Common myeloid progenitor, CD34-positive (primary cell): ENCODE measurements around the gene PTPRN2.

ENCODE experiments used
- CTCF ChIA-PET: fragments of 350-600 bp; sonication (Branson Sonifier 250); formaldehyde crosslinking; loops from one replicate; lab custom pipeline; 2021; ENCODE audit warnings: antibody characterized with exemption; lab: Charles Lee
- POLR2A ChIA-PET: fragments of 350-600 bp; sonication (Branson Sonifier 250); formaldehyde crosslinking; loops from one replicate; lab custom pipeline; 2021; ENCODE audit warnings: antibody characterized with exemption; lab: Charles Lee
- DNase-seq, 3 donors: peaks; one replicate each; pipeline versions ENCODE4 v3.0.0 to v3.0.0-alpha.2; 2013
- H3K27ac ChIP-seq, 2 experiments: 1 replicate in 1 of 2; 2 replicates in 1 of 2; pipeline ENCODE4 v1.7.0; 2013; ENCODE audit warnings: inconsistent platforms in 2 of 2, low read length in 2 of 2, mild to moderate bottlenecking in 2 of 2, low read depth in 1 of 2, moderate library complexity in 1 of 2; ENCODE audit not compliant: severe bottlenecking in 2 of 2, insufficient read depth in 1 of 2, poor library complexity in 1 of 2
- H3K27me3 ChIP-seq, 5 experiments: replicated peaks in 2 of 5; 1 replicate in 3 of 5; 2 replicates in 2 of 5; pipeline versions ENCODE4 v1.6.1 to v1.7.0; 2013; ENCODE audit warnings: low read length in 4 of 5, mild to moderate bottlenecking in 2 of 5, moderate library complexity in 2 of 5, inconsistent platforms in 1 of 5; ENCODE audit not compliant: insufficient read depth in 5 of 5, control insufficient read depth in 4 of 5
- H3K36me3 ChIP-seq, 4 experiments: 1 replicate in 2 of 4; 2 replicates in 2 of 4; pipeline versions ENCODE4 v1.6.1 to v1.7.0; 2013; ENCODE audit warnings: low read length in 3 of 4, control low read depth in 1 of 4, mild to moderate bottlenecking in 1 of 4; ENCODE audit not compliant: control insufficient read depth in 4 of 4, insufficient read depth in 4 of 4
- H3K4me1 ChIP-seq, 4 experiments: 1 replicate in 3 of 4; 2 replicates in 1 of 4; pipeline versions ENCODE4 v1.6.1 to v1.7.1; 2013; ENCODE audit warnings: low read length in 3 of 4, mild to moderate bottlenecking in 3 of 4, control low read depth in 1 of 4, inconsistent platforms in 1 of 4, moderate library complexity in 1 of 4; ENCODE audit not compliant: control insufficient read depth in 4 of 4, insufficient read depth in 4 of 4; ENCODE audit errors: control extremely low read depth in 1 of 4
- H3K4me3 ChIP-seq, 7 experiments: 1 replicate in 4 of 7; 2 replicates in 3 of 7; pipeline versions ENCODE4 v1.5.1 to v1.7.0; 2013; ENCODE audit warnings: mild to moderate bottlenecking in 7 of 7, low read length in 6 of 7, moderate library complexity in 6 of 7, inconsistent platforms in 2 of 7, low read depth in 2 of 7, control low read depth in 1 of 7; ENCODE audit not compliant: insufficient read depth in 4 of 7, control insufficient read depth in 1 of 7; ENCODE audit errors: extremely low read depth in 1 of 7
- H3K9me3 ChIP-seq, 5 experiments: 1 replicate in 4 of 5; 2 replicates in 1 of 5; pipeline versions ENCODE4 v1.6.1 to v1.7.1; 2013; ENCODE audit warnings: low read length in 4 of 5, mild to moderate bottlenecking in 2 of 5, inconsistent platforms in 1 of 5, low read depth in 1 of 5, moderate library complexity in 1 of 5; ENCODE audit not compliant: control insufficient read depth in 4 of 5, insufficient read depth in 2 of 5; ENCODE audit errors: control extremely low read depth in 1 of 5
- WGBS: methylation state at CpG from one replicate; pipeline ENCODE4 v1.1.5; 2013; ENCODE audit not compliant: insufficient coverage; 5-methylcytosine and 5-hydroxymethylcytosine counted together

The PTPRN2 gene

GRCh38 chr7:158125721-158126120 is 461.9 kb downstream of the PTPRN2 start:
- H3K9me3 ChIP-seq = peaks cover 0 to 42% (median 32%) of the 10 kb centered on the region in 5 experiments
- no peak overlapping the region for H3K27ac ChIP-seq
- H3K27me3 ChIP-seq = no peaks in the 10 kb centered on the region
- ChIA-PET POLR2A (no interaction called here), CTCF (no interaction called here)
- H3K4me3 ChIP-seq = peak overlapping the region in 1 of 7 experiments; percentile 61
- DNase-seq = no peak
- WGBS = 98% methylated on average over 10 of the region's 22 CpGs
- no peaks in the 10 kb centered on the region for H3K36me3 ChIP-seq
- no peaks in the 10 kb centered on the region for H3K4me1 ChIP-seq

GRCh38 chr7:158125091-158125490 is 462.5 kb downstream of the PTPRN2 start:
- WGBS = 86% methylated on average over 4 of the region's 17 CpGs
- no peak for DNase-seq

GRCh38 chr7:158124671-158125079 is 462.9 kb downstream of the PTPRN2 start:
- DNase-seq = no peak
- H3K4me1 ChIP-seq = no peaks in the 10 kb centered on the region
- no peak overlapping the region for H3K4me3 ChIP-seq
- CTCF ChIA-PET = no interaction called here
- no peaks in the 10 kb centered on the region for H3K27me3 ChIP-seq
- 93% methylated on average over 11 of the region's 14 CpGs for WGBS
- H3K36me3 ChIP-seq = no peaks in the 10 kb centered on the region
- H3K9me3 ChIP-seq = peaks cover 0 to 46% (median 33%) of the 10 kb centered on the region in 5 experiments
- POLR2A ChIA-PET = no interaction called here
- H3K27ac ChIP-seq = no peak overlapping the region

More at GRCh38 chr7:158125091-158125490, 462.5 kb downstream of the PTPRN2 start:
- Histone ChIP-seq H3K4me3 (peak overlapping the region in 1 of 7 experiments; percentile 61), H3K27ac (no peak overlapping the region), H3K4me1 (no peaks in the 10 kb centered on the region), H3K9me3 (peaks cover 0 to 42% (median 32%) of the 10 kb centered on the region in 5 experiments), H3K36me3 (no peaks in the 10 kb centered on the region), H3K27me3 (no peaks in the 10 kb centered on the region)
- ChIA-PET CTCF (no interaction called here), POLR2A (no interaction called here)

GRCh38 chr7:158123753-158124152 is 463.9 kb downstream of the PTPRN2 start:
- H3K27ac ChIP-seq = no peak overlapping the region
- WGBS = 94% methylated on average over 17 of the region's 18 CpGs
- H3K36me3 ChIP-seq = no peaks in the 10 kb centered on the region
- H3K27me3 ChIP-seq = no peaks in the 10 kb centered on the region
- H3K4me1 ChIP-seq = no peaks in the 10 kb centered on the region
- ChIA-PET POLR2A (no interaction called here), CTCF (no interaction called here)
- DNase-seq = no peak
- H3K4me3 ChIP-seq = no peak overlapping the region
- H3K9me3 ChIP-seq = peaks cover 0 to 39% (median 37%) of the 10 kb centered on the region in 5 experiments

- Histone ChIP-seq H3K4me3 (no peak overlapping the region), H3K9me3 (peaks cover 0 to 39% (median 34%) of the 10 kb centered on the region in 5 experiments), H3K27ac (no peak overlapping the region), H3K27me3 (no peaks in the 10 kb centered on the region), H3K4me1 (no peaks in the 10 kb centered on the region), H3K36me3 (no peaks in the 10 kb centered on the region)
- no peak for DNase-seq
- ChIA-PET POLR2A (no interaction called here), CTCF (no interaction called here)
- WGBS = 92% methylated on average over 18 of the region's 20 CpGs
Observed at GRCh38 chr7:158123214-158123613, 464.4 kb downstream of the PTPRN2 start.

GRCh38 chr7:158121441-158122045 is 466.1 kb downstream of the PTPRN2 start:
- Histone ChIP-seq H3K4me3 (no peak overlapping the region), H3K36me3 (no peaks in the 10 kb centered on the region), H3K27me3 (no peaks in the 10 kb centered on the region), H3K4me1 (no peaks in the 10 kb centered on the region), H3K9me3 (peaks cover 0 to 46% (median 26%) of the 10 kb centered on the region in 5 experiments), H3K27ac (no peak overlapping the region)
- WGBS = 76% methylated on average over 9 of the region's 11 CpGs
- ChIA-PET CTCF (no interaction called here), POLR2A (no interaction called here)
- DNase-seq = no peak

- no peak for DNase-seq
- ChIA-PET POLR2A (no interaction called here), CTCF (no interaction called here)
- Histone ChIP-seq H3K27ac (no peak overlapping the region), H3K9me3 (peaks cover 0 to 52% (median 26%) of the 10 kb centered on the region in 5 experiments), H3K4me1 (no peaks in the 10 kb centered on the region), H3K36me3 (no peaks in the 10 kb centered on the region), H3K27me3 (no peaks in the 10 kb centered on the region), H3K4me3 (no peak overlapping the region)
- 73% methylated on average over 6 of the region's 6 CpGs for WGBS
Observed at GRCh38 chr7:158120716-158121115, 466.9 kb downstream of the PTPRN2 start.
